ENCODE results near the gene PHTF2. TPM values are rescaled to one million over a fixed set of nuclear protein-coding genes. Genes with fewer than 3 reads are reported as not detected.

PHTF2 gene
- total and polyA plus RNA-seq, 2 of the 4 experiments (the other 2 are of a cell fraction), result 28.3 to 69.9 TPM

- TF ChIP-seq USF2 (IDR thresholded peaks at IDR 0.05; ENCODE audit: low read depth, low read length), result no peak
- TF ChIP-seq ELK1 (IDR thresholded peaks at IDR 0.05; ENCODE audit: borderline replicate concordance, low read depth, low read length), result no peak
- no peak for TF ChIP-seq RFX5 (IDR thresholded peaks at IDR 0.05; ENCODE audit: low read depth, low read length)
- TF ChIP-seq BHLHE40 (IDR thresholded peaks at IDR 0.05; ENCODE audit: low read depth, low read length), result no peak
- no peak for TF ChIP-seq SMC3 (IDR thresholded peaks at IDR 0.05; ENCODE audit: low read depth, low read length)
- TF ChIP-seq RAD21 (IDR thresholded peaks at IDR 0.05; ENCODE audit: low read length), result no peak
- no peak for TF ChIP-seq CHD1 (IDR thresholded peaks at IDR 0.05; ENCODE audit: low read depth, low read length)
- no peak for TF ChIP-seq CEBPB (IDR thresholded peaks at IDR 0.05; ENCODE audit: low read depth, low read length)
- no peak for TF ChIP-seq POLR2A (IDR thresholded peaks at IDR 0.05; ENCODE audit: low read depth, low read length)
- TF ChIP-seq MAZ (IDR thresholded peaks at IDR 0.05; ENCODE audit: borderline replicate concordance, low read depth, low read length), result no peak
- Histone ChIP-seq H2BK20ac (ENCODE audit: low read depth, low read length) (no peak overlapping the region), H3K4me3 (ENCODE audit: insufficient read depth, low read depth, low read length) (no peak overlapping the region), H3K9me3 (ENCODE audit: control insufficient read depth, insufficient read depth, low read length) (no peaks in the 10 kb centered on the region), H2BK15ac (ENCODE audit: low read depth, low read length) (no peak overlapping the region), H4K20me1 (ENCODE audit: insufficient read depth, low read length) (no peaks in the 10 kb centered on the region), H4K5ac (ENCODE audit: low read depth, low read length) (no peak overlapping the region), H2BK120ac (ENCODE audit: low read depth, low read length) (no peak overlapping the region), H3K4me2 (ENCODE audit: low read depth, low read length) (no peak overlapping the region), H2BK5ac (ENCODE audit: low read depth, low read length, poor library complexity, severe bottlenecking) (no peak overlapping the region), H2AK9ac (replicated peaks; ENCODE audit: low read depth, low read length, poor library complexity) (no peak overlapping the region), H4K8ac (ENCODE audit: low read depth in 2 of 2, low read length in 2 of 2) (no peak overlapping the region), H3K27ac (ENCODE audit: insufficient read depth, low read length) (no peak overlapping the region), H3K9ac (ENCODE audit: low read depth, low read length) (no peak overlapping the region), H3K4me1 (ENCODE audit: control insufficient read depth, insufficient read depth, low read length) (no peaks in the 10 kb centered on the region), H3K14ac (replicated peaks; ENCODE audit: low read depth, low read length) (no peak overlapping the region), H3K56ac (ENCODE audit: extremely low read depth, insufficient read depth, low read length) (no peak overlapping the region), H3K79me1 (ENCODE audit: low read depth in 1 of 2, low read length in 2 of 2) (peaks cover 0 to 3% of the 10 kb centered on the region in 2 experiments; a peak in 2 of 4 replicates), H3K9me1 (ENCODE audit: insufficient read depth, low read length) (0 out of 2 replicates have a peak, but pooled peaks cover 2% of the 10 kb centered on the region), H3K18ac (ENCODE audit: low read depth, low read length) (no peak overlapping the region), H2AK5ac (ENCODE audit: low read depth, low read length) (no peak overlapping the region), H3K27me3 (ENCODE audit: control insufficient read depth, insufficient read depth, low read length) (no peaks in the 10 kb centered on the region), H3K23ac (ENCODE audit: low read depth, low read length) (no peak overlapping the region), H4K91ac (ENCODE audit: insufficient read depth, low read depth, low read length) (no peak overlapping the region), H3K36me3 (ENCODE audit: control insufficient read depth, insufficient read depth, low read length) (no peaks in the 10 kb centered on the region; the same call in 1 of the 2 replicates), H3K4ac (ENCODE audit: low read depth, low read length) (no peak overlapping the region), H2AFZ (replicated peaks; ENCODE audit: low read length, poor library complexity) (no peak overlapping the region)
- intact Hi-C loops (cut with micrococcal nuclease), result no loop called here
- no CpG with 5 or more reads among the region's 1 CpG for WGBS, 2 experiments (ENCODE audit: extremely low coverage in 2 of 2, insufficient read length in 1 of 2)
- in situ Hi-C loops (cut with MboI; ENCODE audit: low sequenced_read_pairs), result no loop called here
- ATAC-seq (ENCODE audit: low read depth) (no peak), DNase-seq (no peak)
- ChIA-PET CTCF (interaction anchor here (0.7 kb wide), 1 partner anchor 261 kb away, joined by 4 read pairs; no protein-coding TSS in a partner anchor), POLR2A (ENCODE audit: unreplicated experiment) (no interaction called here)
- dilution Hi-C loops (cut with HindIII; ENCODE audit: low sequenced_read_pairs, unreplicated experiment), result no loop called here
- no TSS peak for BruUV-seq (replicated peaks)
These were observed 113.7 kb downstream of the PHTF2 start for GRCh38 chr7:77912293-77912692.

Measured in IMR-90 (cell line).